Rectal smooth muscle tissue (tissue), 1 donor: ENCODE results near the gene CDH13.

Experiments
- H3K27ac ChIP-seq: one replicate; pipeline ENCODE4 v1.7.0; 2013; ENCODE audit warnings: low read depth, low read length, inconsistent platforms
- H3K27me3 ChIP-seq: one replicate; pipeline ENCODE4 v1.7.0; 2013; ENCODE audit warnings: low read length; ENCODE audit not compliant: control insufficient read depth, insufficient read depth
- H3K36me3 ChIP-seq: one replicate; pipeline ENCODE4 v1.7.0; 2013; ENCODE audit warnings: low read length; ENCODE audit not compliant: control insufficient read depth, insufficient read depth
- H3K4me1 ChIP-seq: one replicate; pipeline ENCODE4 v1.7.0; 2013; ENCODE audit warnings: low read length; ENCODE audit not compliant: control insufficient read depth, insufficient read depth
- H3K4me3 ChIP-seq: one replicate; pipeline ENCODE4 v1.7.0; 2013; ENCODE audit warnings: low read length
- H3K9ac ChIP-seq: one replicate; pipeline ENCODE4 v1.7.0; 2013; ENCODE audit warnings: low read length

The CDH13 gene

GRCh38 chr16:83215406-83216001, 588.7 kb downstream of the CDH13 start:
- no peak overlapping the region for H3K4me3 ChIP-seq
- H3K27ac ChIP-seq = no peak overlapping the region
- no peaks in the 10 kb centered on the region for H3K36me3 ChIP-seq
- H3K9ac ChIP-seq = no peak overlapping the region
- no peaks in the 10 kb centered on the region for H3K27me3 ChIP-seq
- H3K4me1 ChIP-seq = no peaks in the 10 kb centered on the region

GRCh38 chr16:83219285-83219684, 592.5 kb downstream of the CDH13 start:
- H3K9ac ChIP-seq = no peak overlapping the region
- no peaks in the 10 kb centered on the region for H3K36me3 ChIP-seq
- no peaks in the 10 kb centered on the region for H3K27me3 ChIP-seq
- H3K27ac ChIP-seq = no peak overlapping the region
- no peak overlapping the region for H3K4me3 ChIP-seq
- no peaks in the 10 kb centered on the region for H3K4me1 ChIP-seq

- no peaks in the 10 kb centered on the region for H3K36me3 ChIP-seq
- H3K4me3 ChIP-seq = no peak overlapping the region
- H3K4me1 ChIP-seq = no peaks in the 10 kb centered on the region
- H3K9ac ChIP-seq = no peak overlapping the region
- H3K27ac ChIP-seq = no peak overlapping the region
- H3K27me3 ChIP-seq = no peaks in the 10 kb centered on the region
These were observed 593.3 kb downstream of the CDH13 start for GRCh38 chr16:83220066-83220465.

GRCh38 chr16:83224642-83225041, 597.9 kb downstream of the CDH13 start:
- Histone ChIP-seq H3K27ac (no peak overlapping the region), H3K36me3 (no peaks in the 10 kb centered on the region), H3K9ac (no peak overlapping the region)

GRCh38 chr16:83227336-83227735, 600.6 kb downstream of the CDH13 start:
- Histone ChIP-seq H3K27me3 (no peaks in the 10 kb centered on the region), H3K4me3 (no peak overlapping the region), H3K9ac (no peak overlapping the region), H3K36me3 (no peaks in the 10 kb centered on the region), H3K4me1 (no peaks in the 10 kb centered on the region), H3K27ac (no peak overlapping the region)

More at GRCh38 chr16:83224642-83225041, 597.9 kb downstream of the CDH13 start:
- Histone ChIP-seq H3K27me3 (no peaks in the 10 kb centered on the region), H3K4me3 (no peak overlapping the region), H3K4me1 (no peaks in the 10 kb centered on the region)

- Histone ChIP-seq H3K27me3 (no peaks in the 10 kb centered on the region), H3K36me3 (no peaks in the 10 kb centered on the region), H3K27ac (no peak overlapping the region)
These were observed 605.0 kb downstream of the CDH13 start for GRCh38 chr16:83231729-83232128.

GRCh38 chr16:83233153-83233552, 606.4 kb downstream of the CDH13 start:
- Histone ChIP-seq H3K36me3 (no peaks in the 10 kb centered on the region), H3K27ac (no peak overlapping the region), H3K4me1 (no peaks in the 10 kb centered on the region), H3K4me3 (no peak overlapping the region), H3K9ac (no peak overlapping the region), H3K27me3 (no peaks in the 10 kb centered on the region)

More at GRCh38 chr16:83231729-83232128, 605.0 kb downstream of the CDH13 start:
- Histone ChIP-seq H3K4me3 (no peak overlapping the region), H3K4me1 (no peaks in the 10 kb centered on the region), H3K9ac (no peak overlapping the region)

GRCh38 chr16:83238949-83239691, 612.4 kb downstream of the CDH13 start:
- Histone ChIP-seq H3K27me3 (no peaks in the 10 kb centered on the region), H3K27ac (no peak overlapping the region), H3K4me1 (no peaks in the 10 kb centered on the region), H3K9ac (no peak overlapping the region), H3K36me3 (no peaks in the 10 kb centered on the region), H3K4me3 (no peak overlapping the region)

GRCh38 chr16:83244057-83244456, 617.3 kb downstream of the CDH13 start:
- H3K9ac ChIP-seq = no peak overlapping the region

GRCh38 chr16:83245061-83245460, 618.3 kb downstream of the CDH13 start:
- Histone ChIP-seq H3K4me1 (no peaks in the 10 kb centered on the region), H3K27ac (no peak overlapping the region), H3K27me3 (peaks cover 2% of the 10 kb centered on the region), H3K9ac (no peak overlapping the region), H3K4me3 (no peak overlapping the region), H3K36me3 (no peaks in the 10 kb centered on the region)

More at GRCh38 chr16:83244057-83244456, 617.3 kb downstream of the CDH13 start:
- no peaks in the 10 kb centered on the region for H3K4me1 ChIP-seq
- peaks cover 2% of the 10 kb centered on the region for H3K27me3 ChIP-seq
- H3K4me3 ChIP-seq = no peak overlapping the region
- no peaks in the 10 kb centered on the region for H3K36me3 ChIP-seq
- H3K27ac ChIP-seq = no peak overlapping the region

- H3K9ac ChIP-seq = no peak overlapping the region
- H3K27me3 ChIP-seq = peaks cover 2% of the 10 kb centered on the region
- H3K4me3 ChIP-seq = no peak overlapping the region
- H3K27ac ChIP-seq = no peak overlapping the region
- no peaks in the 10 kb centered on the region for H3K4me1 ChIP-seq
- H3K36me3 ChIP-seq = no peaks in the 10 kb centered on the region
These were observed 621.1 kb downstream of the CDH13 start for GRCh38 chr16:83247767-83248372.

GRCh38 chr16:83248735-83249463, 622.1 kb downstream of the CDH13 start:
- H3K27me3 ChIP-seq = peaks cover 2% of the 10 kb centered on the region
- H3K27ac ChIP-seq = no peak overlapping the region
- H3K4me3 ChIP-seq = no peak overlapping the region
- H3K9ac ChIP-seq = no peak overlapping the region
- no peaks in the 10 kb centered on the region for H3K4me1 ChIP-seq
- H3K36me3 ChIP-seq = no peaks in the 10 kb centered on the region
